MCF 10A (cell line): ENCODE results near the gene ESR1. TPM values are rescaled to one million over a fixed set of nuclear protein-coding genes. Genes with fewer than 3 reads are reported as not detected.

Experiments used
- BruUV-seq: library from RNA; stranded (reverse); fragments of 400-500 nt; replicated peaks from 2 replicates; lab custom pipeline; 2021; lab: Mats Ljungman, UMichigan
- CTCF ChIA-PET: fragments of 300-600 bp; sonication (Branson Sonifier 250); formaldehyde crosslinking; extraction: SDS; loops from one replicate; lab custom pipeline; 2021; ENCODE audit warnings: antibody characterized with exemption, inconsistent platforms; lab: Yijun Ruan, JAX
- POLR2A ChIA-PET: fragments of 300-600, 350-650 bp; sonication (Branson Sonifier 250); formaldehyde crosslinking; extraction: SDS; loops from one replicate; lab custom pipeline; 2020; ENCODE audit warnings: antibody characterized with exemption, inconsistent platforms; lab: Yijun Ruan, JAX
- DNase-seq: peaks from one replicate; pipeline ENCODE4 v3.0.0-alpha.2; 2018; ENCODE audit not compliant: unreplicated experiment
- H3K27ac Mint-ChIP-seq: one replicate; pipeline ENCODE4 v1.8.0; 2022; ENCODE audit warnings: mild to moderate bottlenecking, low read depth, mixed read lengths; ENCODE audit not compliant: unreplicated experiment
- H3K27me3 Mint-ChIP-seq: one replicate; pipeline ENCODE4 v1.8.0; 2022; ENCODE audit warnings: mixed read lengths; ENCODE audit not compliant: insufficient read depth, unreplicated experiment
- H3K36me3 Mint-ChIP-seq: one replicate; pipeline ENCODE4 v1.8.0; 2022; ENCODE audit warnings: mild to moderate bottlenecking, moderate library complexity, mixed read lengths; ENCODE audit not compliant: insufficient read depth, unreplicated experiment
- H3K4me1 Mint-ChIP-seq: one replicate; pipeline ENCODE4 v1.8.0; 2022; ENCODE audit warnings: mixed read lengths; ENCODE audit not compliant: insufficient read depth, unreplicated experiment
- H3K4me3 Mint-ChIP-seq: one replicate; pipeline ENCODE4 v1.8.0; 2022; ENCODE audit warnings: mild to moderate bottlenecking, moderate library complexity, mixed read lengths; ENCODE audit not compliant: unreplicated experiment
- H3K9me3 Mint-ChIP-seq: one replicate; pipeline ENCODE4 v1.8.0; 2022; ENCODE audit warnings: mixed read lengths; ENCODE audit not compliant: unreplicated experiment
- CTCF ChIP-seq: fragments of 200-600 bp; IDR thresholded peaks from one replicate; pipeline ENCODE4 v1.8.0; 2022; ENCODE audit warnings: antibody characterized with exemption, mild to moderate bottlenecking; ENCODE audit not compliant: unreplicated experiment
- intact Hi-C: fragments of 100-400 bp; cut with micrococcal nuclease; formaldehyde crosslinking; loops from 2 replicates; pipeline ENCODE4 v1.14.1; 2022
- total RNA-seq: library from RNA; stranded (reverse); gene quantifications from 2 replicates; pipeline ENCODE4 v1.2.3, GENCODE V29; 2022

The ESR1 gene
- total RNA-seq, 1 experiment from 2014 or later = 0.05 TPM

GRCh38 chr6:151814614-151815013 is 7.1 kb downstream of the ESR1 start:
- Mint-ChIP-seq H3K27me3 (peaks cover 35% of the 10 kb centered on the region), H3K9me3 (no peaks in the 10 kb centered on the region), H3K27ac (no peak overlapping the region), H3K4me1 (no peaks in the 10 kb centered on the region), H3K36me3 (no peaks in the 10 kb centered on the region), H3K4me3 (no peak overlapping the region)
- no peak for TF ChIP-seq CTCF
- ChIA-PET POLR2A (no interaction called here), CTCF (no interaction called here)
- BruUV-seq = no TSS peak
- no peak for DNase-seq
- intact Hi-C loops = no loop called here

- intact Hi-C loops = no loop called here
- BruUV-seq = no TSS peak
- H3K27me3 Mint-ChIP-seq = no peaks in the 10 kb centered on the region
- TF ChIP-seq CTCF = no peak
- CTCF ChIA-PET = no interaction called here
- no peak overlapping the region for H3K27ac Mint-ChIP-seq
- H3K4me3 Mint-ChIP-seq = no peak overlapping the region
- H3K36me3 Mint-ChIP-seq = no peaks in the 10 kb centered on the region
- POLR2A ChIA-PET = no interaction called here
- H3K9me3 Mint-ChIP-seq = no peaks in the 10 kb centered on the region
- DNase-seq = no peak
- H3K4me1 Mint-ChIP-seq = no peaks in the 10 kb centered on the region
These were observed 15.0 kb downstream of the ESR1 start for GRCh38 chr6:151822252-151823111.

GRCh38 chr6:151826517-151827142 is 19.1 kb downstream of the ESR1 start:
- no peaks in the 10 kb centered on the region for H3K27me3 Mint-ChIP-seq
- H3K36me3 Mint-ChIP-seq = no peaks in the 10 kb centered on the region
- no TSS peak for BruUV-seq
- TF ChIP-seq CTCF = no peak
- H3K27ac Mint-ChIP-seq = no peak overlapping the region
- CTCF ChIA-PET = no interaction called here
- H3K9me3 Mint-ChIP-seq = no peaks in the 10 kb centered on the region
- no peaks in the 10 kb centered on the region for H3K4me1 Mint-ChIP-seq
- no peak overlapping the region for H3K4me3 Mint-ChIP-seq
- no peak for DNase-seq
- POLR2A ChIA-PET = no interaction called here
- intact Hi-C loops = no loop called here

- CTCF ChIA-PET = no interaction called here
- no TSS peak for BruUV-seq
- H3K4me1 Mint-ChIP-seq = no peaks in the 10 kb centered on the region
- POLR2A ChIA-PET = interaction anchor here (0.7 kb wide), 1 partner anchor 10 kb away, joined by 3 read pairs; no protein-coding TSS in a partner anchor
- no peaks in the 10 kb centered on the region for H3K36me3 Mint-ChIP-seq
- no peak overlapping the region for H3K27ac Mint-ChIP-seq
- no peak for DNase-seq
- H3K4me3 Mint-ChIP-seq = no peak overlapping the region
- no peaks in the 10 kb centered on the region for H3K9me3 Mint-ChIP-seq
- intact Hi-C loops = no loop called here
- no peak for TF ChIP-seq CTCF
- no peaks in the 10 kb centered on the region for H3K27me3 Mint-ChIP-seq
These were observed 25.2 kb downstream of the ESR1 start for GRCh38 chr6:151832710-151833109.
